NCI-H2107 treated with DMSO at 0.1 percent for 48 hours (cell line): ENCODE results near the gene CASTOR1.

Experiments used
- DNase-seq: peaks from one replicate; lab custom pipeline; 2025; ENCODE audit not compliant: unreplicated experiment; lab: John Stamatoyannopoulos, UW

CASTOR1 gene

DNA sequence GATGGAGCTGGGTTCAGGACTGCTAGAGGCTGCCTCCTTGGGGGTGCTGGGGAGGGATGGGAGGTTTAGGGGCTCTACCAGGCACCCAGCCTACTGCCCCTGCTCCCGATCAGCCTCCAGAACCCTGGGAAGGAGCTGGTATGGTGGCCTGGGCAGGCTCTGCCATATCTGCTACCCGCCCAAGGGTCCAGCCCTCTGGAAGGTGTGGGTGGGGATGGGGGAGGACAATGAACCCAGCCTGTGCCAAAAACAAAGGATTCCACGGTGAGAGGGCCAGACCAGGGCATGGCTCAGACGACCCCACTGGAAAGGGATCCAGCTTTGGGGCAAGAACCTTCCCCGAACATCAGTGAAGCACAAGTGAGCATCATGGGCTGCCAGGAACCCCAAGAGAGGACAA is 3.0 kb downstream of the CASTOR1 start:
- no peak for DNase-seq

GRCh38 chr22:30285846-30286200 is 3.5 kb downstream of the CASTOR1 start:
- no peak for DNase-seq

DNA sequence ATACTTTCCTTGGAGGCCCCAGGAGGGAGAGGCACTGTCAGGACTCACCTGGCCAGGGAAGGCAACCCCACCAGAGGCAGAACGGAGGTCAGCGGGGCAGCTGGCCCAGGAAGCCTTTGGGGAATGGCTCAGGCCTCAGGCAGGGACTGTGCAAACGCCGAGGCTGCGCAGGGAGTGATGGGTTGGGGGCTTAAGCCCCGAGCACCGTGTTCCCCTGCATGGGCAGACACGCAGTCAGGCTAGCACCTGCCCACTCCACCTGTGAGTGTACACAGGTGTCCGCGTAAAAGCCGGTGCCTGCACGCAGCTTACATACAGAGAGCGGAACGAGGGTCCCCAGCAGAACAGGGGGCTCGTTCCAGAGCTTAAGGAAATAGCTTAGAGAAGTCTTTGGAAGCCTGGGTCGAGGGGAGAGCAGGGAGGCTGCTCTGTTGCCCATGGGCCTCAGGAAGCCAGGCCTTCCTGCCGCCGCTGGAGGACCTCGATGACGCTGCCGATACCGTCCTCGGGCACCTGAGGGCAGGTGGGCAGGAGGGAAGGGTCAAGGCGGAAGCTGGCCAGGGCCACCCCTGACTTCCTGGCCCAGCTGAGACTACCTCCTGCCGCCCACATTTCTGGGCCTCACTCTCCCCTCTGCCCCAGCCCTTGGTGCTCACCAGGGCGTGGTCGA is 4.0 kb downstream of the CASTOR1 start:
- DNase-seq: no peak

GRCh38 chr22:30284666-30285065 is 4.6 kb downstream of the CASTOR1 start:
- DNase-seq: no peak

DNA sequence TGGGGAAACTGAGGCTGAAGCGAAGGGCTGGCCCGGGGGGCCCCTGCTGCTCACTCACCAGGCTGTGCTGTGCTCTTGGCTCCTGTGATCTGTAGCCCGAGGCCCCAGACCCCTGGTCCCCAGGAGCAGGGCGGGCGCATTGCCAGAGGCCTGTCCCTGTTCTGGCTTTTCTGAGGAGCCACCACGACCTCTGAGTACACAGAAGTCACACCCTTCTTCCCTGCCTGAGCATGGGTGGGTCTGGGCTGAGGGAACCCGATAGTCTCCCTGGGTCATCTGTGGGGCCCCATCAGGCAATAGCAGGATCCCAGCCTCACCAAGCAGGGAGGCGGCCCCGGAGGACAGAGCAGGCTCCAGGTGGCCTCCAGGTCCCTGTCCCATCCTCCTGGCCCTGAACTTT is 5.1 kb downstream of the CASTOR1 start:
- no peak for DNase-seq

DNA sequence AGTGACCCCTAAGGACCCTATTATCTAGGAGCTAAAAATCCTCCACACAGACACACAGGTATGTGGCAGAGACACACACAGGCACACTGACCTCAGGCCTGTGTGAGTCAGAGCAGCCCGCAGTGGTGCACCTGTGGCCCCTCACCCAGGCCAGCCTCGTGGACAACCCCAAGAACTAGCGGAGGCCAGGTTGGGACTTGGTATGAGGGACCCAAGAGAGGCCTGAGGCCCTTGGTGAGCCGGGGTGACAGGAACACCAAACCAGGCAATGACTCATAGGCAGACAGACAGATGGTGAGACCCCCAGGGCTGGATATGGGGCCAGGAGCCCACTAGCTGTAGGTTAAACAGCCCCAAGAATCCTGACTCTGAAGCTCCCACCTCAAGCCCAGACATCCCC is 6.0 kb downstream of the CASTOR1 start:
- DNase-seq: no peak

GRCh38 chr22:30282616-30283046 is 6.7 kb downstream of the CASTOR1 start:
- DNase-seq: no peak

- no peak for DNase-seq
Measured at GRCh38 chr22:30280505-30280904, 8.8 kb downstream of the CASTOR1 start.

DNA sequence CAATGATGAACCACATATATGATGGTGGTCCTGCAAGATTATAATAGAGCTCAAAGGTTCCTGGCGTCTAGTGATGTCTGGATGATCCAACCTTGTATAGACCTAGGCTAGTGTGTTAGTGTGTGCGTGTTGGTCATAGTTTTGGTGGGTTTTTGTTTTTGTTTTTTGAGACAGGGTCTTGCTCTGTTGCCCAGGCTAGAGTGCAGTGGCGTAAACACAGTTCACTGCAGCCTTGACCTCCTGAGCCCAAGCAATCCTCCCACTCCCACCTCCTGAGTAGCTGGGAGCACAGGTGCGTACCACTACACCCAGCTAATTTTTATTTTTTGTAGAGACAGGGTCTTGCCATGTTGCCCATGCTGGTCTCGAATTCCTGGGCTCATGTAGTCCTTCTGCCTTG is 9.4 kb downstream of the CASTOR1 start:
- DNase-seq: no peak

- DNase-seq: no peak
Measured at GRCh38 chr22:30279046-30279788, 10.1 kb downstream of the CASTOR1 start.

DNA sequence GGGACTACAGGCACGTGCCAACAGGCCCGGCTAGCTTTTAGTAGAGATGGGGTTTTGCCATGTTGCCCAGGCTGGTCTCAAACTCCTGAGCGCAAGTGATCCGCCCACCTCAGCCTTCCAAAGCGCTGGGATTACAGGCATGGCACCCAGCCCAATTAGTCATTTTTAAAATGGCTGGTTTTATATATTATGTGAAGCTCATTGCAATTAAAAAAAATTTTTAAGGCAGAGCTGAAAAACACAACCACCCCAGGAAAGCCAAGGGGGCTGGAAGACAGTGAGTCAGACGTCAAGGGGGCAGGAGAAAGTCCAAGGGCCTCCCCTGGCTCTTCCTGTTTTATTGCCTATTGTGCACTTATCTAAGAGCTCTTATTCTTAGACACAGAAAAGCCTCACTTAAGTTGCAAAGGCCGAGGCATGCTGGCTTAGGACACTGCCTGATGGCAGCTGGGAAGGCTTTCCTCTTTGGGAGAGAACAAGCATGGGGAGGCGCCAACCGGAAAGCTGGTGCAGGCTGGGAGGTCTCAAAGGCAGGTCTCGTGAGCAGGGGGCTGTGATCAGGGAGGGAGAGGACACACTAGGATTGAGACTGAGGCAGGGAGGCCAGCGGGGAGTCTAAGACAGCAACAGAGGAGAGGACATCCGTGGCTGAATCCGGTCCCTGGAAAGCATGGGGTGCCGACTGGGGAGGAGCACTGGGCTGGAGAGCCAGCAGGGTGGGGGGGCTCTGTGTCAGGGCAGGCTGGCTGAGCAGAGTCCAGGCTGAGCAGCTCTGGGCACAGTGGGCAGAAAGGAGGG is 11.6 kb downstream of the CASTOR1 start:
- no peak for DNase-seq

DNA sequence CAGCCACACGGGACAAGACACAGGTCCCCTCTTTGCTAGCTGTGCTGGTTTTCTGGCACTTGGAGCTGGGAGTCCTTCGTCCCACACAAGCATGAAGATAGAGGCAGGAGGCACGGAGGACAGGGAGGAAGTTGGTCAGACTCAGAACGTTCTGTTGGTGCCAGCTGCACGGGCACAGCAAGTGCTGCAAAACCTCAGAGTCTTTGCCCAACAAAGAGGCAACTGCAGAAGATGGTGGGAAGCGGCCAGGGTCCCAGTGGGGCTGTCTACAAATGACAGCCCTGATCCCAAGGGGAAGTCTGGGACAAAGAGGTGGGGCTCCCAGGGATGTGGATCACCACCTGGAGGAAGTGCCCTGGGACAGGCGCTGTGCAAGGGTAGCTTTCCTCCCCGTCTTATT is 13.3 kb downstream of the CASTOR1 start:
- DNase-seq: no peak

DNA sequence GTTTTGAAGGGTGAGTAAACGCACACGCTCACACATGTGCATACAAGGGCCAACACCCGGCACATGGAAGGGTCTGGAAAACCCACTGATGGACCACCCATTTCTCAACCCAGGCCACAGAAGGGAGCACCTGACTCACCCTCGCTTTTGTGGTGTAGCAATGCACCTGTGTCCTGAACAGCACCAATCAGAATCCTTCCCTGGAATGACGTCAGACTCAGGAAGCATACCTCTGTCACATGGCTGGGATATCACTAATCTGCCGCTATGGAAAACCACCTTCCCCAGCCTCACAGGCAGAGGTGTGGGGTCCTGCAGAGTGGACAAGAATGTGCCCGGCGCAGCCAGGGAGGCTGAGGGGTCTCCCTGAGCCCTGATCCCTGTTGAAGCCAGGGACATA is 13.7 kb downstream of the CASTOR1 start:
- no peak for DNase-seq

- no peak for DNase-seq
Measured at GRCh38 chr22:30274437-30274812, 14.9 kb downstream of the CASTOR1 start.

DNA sequence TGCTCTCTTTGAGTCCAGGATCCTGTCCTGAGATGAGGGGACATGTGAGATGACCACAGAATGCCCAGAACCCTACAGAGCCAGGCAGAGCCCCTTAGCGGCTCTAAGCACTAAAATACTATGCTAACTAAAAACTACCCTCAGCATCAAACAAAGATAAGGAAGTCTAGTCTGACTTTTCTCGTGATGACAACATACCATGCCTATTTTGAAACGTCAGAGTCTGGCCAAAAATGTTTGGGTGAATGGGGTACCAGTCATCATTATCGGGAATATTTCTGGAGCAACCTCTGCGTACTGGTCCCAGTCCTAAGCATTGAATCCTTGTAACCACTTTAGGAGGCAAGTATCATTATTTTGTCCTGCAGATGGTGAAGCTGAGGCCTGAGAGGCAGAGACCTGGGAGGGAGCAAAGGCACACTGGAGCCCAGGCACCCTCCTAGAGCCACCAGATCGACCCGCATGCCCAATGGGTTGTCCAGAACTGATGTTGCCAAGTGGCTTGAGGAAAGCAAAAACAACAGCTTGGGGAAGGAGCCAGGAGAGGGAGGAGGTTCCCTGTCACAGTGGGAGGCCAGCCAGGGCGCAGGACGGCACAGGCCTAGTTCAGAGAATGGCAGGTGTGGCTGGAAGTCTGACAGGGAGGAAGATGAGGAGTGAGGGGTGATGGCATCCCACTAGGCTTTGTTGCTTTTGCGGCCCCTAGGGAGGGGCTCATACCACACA is 15.4 kb downstream of the CASTOR1 start:
- DNase-seq: no peak

GRCh38 chr22:30272781-30273601 is 16.3 kb downstream of the CASTOR1 start:
- no peak for DNase-seq

DNA sequence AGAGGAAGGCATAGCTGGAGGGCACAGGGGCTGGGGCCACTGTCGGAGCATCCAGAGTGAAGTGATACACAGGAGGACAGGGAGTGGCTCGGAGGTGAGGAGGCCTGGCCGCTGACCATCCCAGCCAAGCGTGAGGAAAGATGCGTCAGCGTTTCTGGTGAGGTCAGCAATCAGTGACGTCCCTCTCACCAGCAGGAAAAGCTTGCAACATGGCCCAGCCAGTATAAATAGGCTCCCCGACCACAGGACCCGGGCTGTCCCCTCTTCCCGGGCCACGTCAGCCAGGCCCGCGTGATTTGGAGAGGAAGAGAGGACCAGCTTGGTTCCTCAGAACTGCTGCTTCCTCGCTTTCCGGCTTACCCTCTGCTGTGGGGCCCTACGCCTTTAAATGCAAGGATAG is 18.5 kb downstream of the CASTOR1 start:
- no peak for DNase-seq

GRCh38 chr22:30268331-30268730 is 21.0 kb downstream of the CASTOR1 start:
- DNase-seq: no peak

- no peak for DNase-seq
Measured at GRCh38 chr22:30267382-30268302, 21.7 kb downstream of the CASTOR1 start.
